H1 (cell line): ENCODE measurements around the gene UBE3C. TPM values are rescaled to one million over a fixed set of nuclear protein-coding genes. Genes with fewer than 3 reads are reported as not detected.

ENCODE experiments used
- CTCF ChIA-PET: fragments of 300-600 bp; sonication (Branson Sonifier 250); formaldehyde crosslinking; loops from one replicate; lab custom pipeline; 2021; ENCODE audit not compliant: partially characterized antibody; lab: Charles Lee
- POLR2A ChIA-PET: fragments of 300-600 bp; sonication (Branson Sonifier 250); formaldehyde crosslinking; loops from one replicate; lab custom pipeline; 2021; ENCODE audit warnings: inconsistent platforms; ENCODE audit not compliant: partially characterized antibody; lab: Charles Lee
- DNase-seq, 2 experiments: peaks; one replicate each; pipeline versions ENCODE4 v3.0.0 to v3.0.0-alpha.2; 2010 to 2022; ENCODE audit warnings: low spot score in 2 of 2, low read depth in 1 of 2, mixed read lengths in 1 of 2
- FAIRE-seq: peaks from 2 replicates; lab custom pipeline; 2011; peaks lifted over from hg19 to GRCh38; lab: Jason Lieb, UNC
- H2AFZ ChIP-seq: 2 replicates; pipeline ENCODE4 v1.8.1; 2012; ENCODE audit warnings: low read length, inconsistent platforms
- H2AK5ac ChIP-seq: 2 replicates; pipeline ENCODE4 v1.6.1; 2013; ENCODE audit warnings: low read depth, low read length
- H2BK120ac ChIP-seq: replicated peaks from 2 replicates; pipeline ENCODE3; 2013; ENCODE audit warnings: low read depth, low read length, inconsistent platforms
- H2BK12ac ChIP-seq: 2 replicates; pipeline ENCODE4 v1.6.1; 2013; ENCODE audit warnings: low read depth, low read length
- H2BK15ac ChIP-seq: 2 replicates; pipeline ENCODE4 v1.6.1; 2013; ENCODE audit warnings: low read length
- H2BK20ac ChIP-seq: 2 replicates; pipeline ENCODE4 v1.6.1; 2013; ENCODE audit warnings: low read length
- H2BK5ac ChIP-seq: 2 replicates; pipeline ENCODE4 v1.6.1; 2013; ENCODE audit warnings: low read depth, low read length
- H3K14ac ChIP-seq: 2 replicates; pipeline ENCODE4 v1.6.1; 2013; ENCODE audit warnings: inconsistent platforms; ENCODE audit not compliant: insufficient read length
- H3K18ac ChIP-seq: 2 replicates; pipeline ENCODE4 v1.6.1; 2013; ENCODE audit warnings: low read length; ENCODE audit errors: extremely low read depth
- H3K23ac ChIP-seq: 2 replicates; pipeline ENCODE4 v1.6.1; 2013; ENCODE audit warnings: inconsistent platforms; ENCODE audit not compliant: insufficient read length
- H3K23me2 ChIP-seq: 2 replicates; pipeline ENCODE4 v1.6.1; 2013; ENCODE audit warnings: low read depth, low read length
- H3K27ac ChIP-seq: 2 replicates; pipeline ENCODE4 v1.6.1; 2011; ENCODE audit warnings: low read depth, low read length, inconsistent platforms
- H3K27me3 ChIP-seq, 4 experiments: replicated peaks in 1 of 4; 1 replicate in 1 of 4; 2 replicates in 3 of 4; pipeline versions ENCODE4 v1.6.1 to v1.8.1; 2011 to 2013; ENCODE audit warnings: low read length in 3 of 4, mild to moderate bottlenecking in 3 of 4, inconsistent platforms in 2 of 4, mixed read lengths in 2 of 4, moderate library complexity in 1 of 4; ENCODE audit not compliant: control insufficient read depth in 3 of 4, insufficient read depth in 3 of 4; ENCODE audit errors: extremely low read depth in 1 of 4
- H3K36me3 ChIP-seq, 4 experiments: 2 replicates each; pipeline versions ENCODE4 v1.6.1 to v1.8.1; 2011 to 2013; ENCODE audit warnings: mild to moderate bottlenecking in 4 of 4, low read length in 3 of 4, moderate library complexity in 2 of 4, control low read depth in 1 of 4, inconsistent platforms in 1 of 4; ENCODE audit not compliant: insufficient read depth in 4 of 4, control insufficient read depth in 2 of 4
- H3K4ac ChIP-seq: replicated peaks from 2 replicates; pipeline ENCODE3; 2013; ENCODE audit warnings: low read length, low read depth, mixed read lengths, inconsistent platforms; ENCODE audit not compliant: insufficient read length
- H3K4me1 ChIP-seq, 4 experiments: replicated peaks in 1 of 4; 1 replicate in 1 of 4; 2 replicates in 3 of 4; pipeline versions ENCODE4 v1.6.1 to v1.8.1; 2011 to 2013; ENCODE audit warnings: low read length in 3 of 4, inconsistent platforms in 2 of 4, mixed read lengths in 1 of 4; ENCODE audit not compliant: insufficient read depth in 4 of 4, control insufficient read depth in 3 of 4
- H3K4me2 ChIP-seq, 2 experiments: 2 replicates each; pipeline versions ENCODE4 v1.6.1 to v1.8.1; 2011 to 2013; ENCODE audit warnings: low read depth in 2 of 2, low read length in 2 of 2, control low read depth in 1 of 2, inconsistent platforms in 1 of 2, mild to moderate bottlenecking in 1 of 2; ENCODE audit not compliant: insufficient read depth in 1 of 2
- H3K4me3 ChIP-seq, 4 experiments: fragments of 200-600, 300-600 bp in 1 of 4; sonication (generic), shearing (Covaris generic), sonication (Bioruptor Twin) in 1 of 4; 2 replicates each; pipeline versions ENCODE4 v1.5.1 to v1.8.1; 2011 to 2016; ENCODE audit warnings: low read length in 4 of 4, low read depth in 3 of 4, control low read depth in 2 of 4, inconsistent platforms in 2 of 4, mild to moderate bottlenecking in 2 of 4, mixed read lengths in 1 of 4, moderate library complexity in 1 of 4; ENCODE audit not compliant: insufficient read depth in 2 of 4; ENCODE audit errors: extremely low read depth in 1 of 4
- H3K56ac ChIP-seq: replicated peaks from 2 replicates; pipeline ENCODE3; 2013; ENCODE audit warnings: low read depth, mild to moderate bottlenecking, mixed read lengths, low read length, inconsistent platforms; ENCODE audit not compliant: insufficient read length
- H3K79me1 ChIP-seq: 2 replicates; pipeline ENCODE4 v1.6.1; 2013; ENCODE audit warnings: low read depth, low read length, control low read depth
- H3K79me2 ChIP-seq, 2 experiments: 2 replicates each; pipeline versions ENCODE4 v1.6.1 to v1.8.1; 2012 to 2013; ENCODE audit warnings: low read length in 2 of 2, mild to moderate bottlenecking in 2 of 2, inconsistent platforms in 1 of 2; ENCODE audit not compliant: insufficient read depth in 2 of 2, control insufficient read depth in 1 of 2
- H3K9ac ChIP-seq, 4 experiments: replicated peaks in 1 of 4; 1 replicate in 1 of 4; 2 replicates in 3 of 4; pipeline versions ENCODE4 v1.6.1 to v1.8.1; 2011 to 2013; ENCODE audit warnings: low read depth in 3 of 4, low read length in 3 of 4, control low read depth in 2 of 4, mild to moderate bottlenecking in 2 of 4, moderate library complexity in 2 of 4, inconsistent platforms in 1 of 4; ENCODE audit errors: extremely low read depth in 1 of 4
- H3K9me3 ChIP-seq, 2 experiments: 2 replicates each; pipeline versions ENCODE4 v1.6.1 to v1.8.1; 2012 to 2013; ENCODE audit warnings: mild to moderate bottlenecking in 2 of 2, moderate library complexity in 2 of 2, control low read depth in 1 of 2, inconsistent platforms in 1 of 2, low read depth in 1 of 2, low read length in 1 of 2, mixed read lengths in 1 of 2; ENCODE audit not compliant: insufficient read depth in 2 of 2
- H4K20me1 ChIP-seq, 2 experiments: replicated peaks in 1 of 2; 2 replicates each; pipeline versions ENCODE3 to v1.8.1; 2011 to 2013; ENCODE audit warnings: inconsistent platforms in 2 of 2, low read length in 2 of 2, mild to moderate bottlenecking in 1 of 2; ENCODE audit not compliant: insufficient read depth in 2 of 2, control insufficient read depth in 1 of 2
- H4K5ac ChIP-seq: 2 replicates; pipeline ENCODE4 v1.6.1; 2013; ENCODE audit warnings: low read length, low read depth, mixed read lengths, inconsistent platforms; ENCODE audit not compliant: insufficient read length
- H4K8ac ChIP-seq: 2 replicates; pipeline ENCODE4 v1.8.0; 2013; ENCODE audit warnings: mild to moderate bottlenecking, moderate library complexity, low read length, inconsistent platforms; ENCODE audit not compliant: insufficient read depth; ENCODE audit errors: extremely low read depth
- H4K91ac ChIP-seq: replicated peaks from 2 replicates; pipeline ENCODE3; 2013; ENCODE audit warnings: low read length, mixed read lengths, inconsistent platforms; ENCODE audit not compliant: insufficient read length
- BCL11A ChIP-seq, 2 experiments: IDR thresholded peaks; one replicate each; pipeline ENCODE4 v1.6.1; 2011; ENCODE audit warnings: low read depth in 2 of 2, low read length in 2 of 2, mild to moderate bottlenecking in 2 of 2
- CBX5 ChIP-seq: fragments of 300-800, 300-1000 bp; sonication (generic); IDR thresholded peaks from 2 replicates; pipeline ENCODE4 v1.7.1; 2016; ENCODE audit warnings: antibody characterized with exemption, low read length, low read depth
- CEBPB ChIP-seq: IDR thresholded peaks from 2 replicates; pipeline ENCODE4 v1.6.1; 2012; ENCODE audit warnings: low read depth, low read length
- SIRT6 ChIP-seq: IDR thresholded peaks from one replicate; pipeline ENCODE4 v1.7.1; 2012; ENCODE audit warnings: low read length, inconsistent platforms
- WGBS, 2 experiments: shearing (Covaris generic) in 1 of 2; methylation state at CpG; one replicate each; pipeline versions ENCODE4 v1.1.6 to v1.1.7; 2013 to 2015; ENCODE audit warnings: low lambda C conversion rate in 2 of 2, mixed read lengths in 2 of 2, inconsistent platforms in 1 of 2, low coverage in 1 of 2, missing lambda C conversion rate in 1 of 2; ENCODE audit not compliant: insufficient replicate concordance in 2 of 2, insufficient coverage in 1 of 2, insufficient read length in 1 of 2; ENCODE audit errors: extremely low coverage in 1 of 2, missing lambda C conversion rate in 1 of 2; 5-methylcytosine and 5-hydroxymethylcytosine counted together
- polyA plus RNA-seq, 7 experiments: library from polyadenylated mRNA; depleted of rRNA in 3 of 7; stranded (reverse) in 5 of 7; unstranded in 2 of 7; fragments of >200 nt in 5 of 7; fragments of 200-250 nt in 2 of 7; gene quantifications; 1 replicate in 5 of 7; 2 replicates in 1 of 7; 4 replicates in 1 of 7; pipeline versions ENCODE4 v1.2.1 to v1.2.3, GENCODE V29; 2011 to 2013; ENCODE audit warnings: missing spikeins in 2 of 7, mixed read lengths in 2 of 7
- total RNA-seq: library from RNA; stranded (reverse); fragmentation: NEBNext Ultra II Directional; extraction: Animal tissue kit (Norgen Biotek cat#: 25700); gene quantifications from 2 replicates; pipeline ENCODE4 v1.2.1, GENCODE V29; 2021
- TF ChIP-seq, protein P1 (sequence below), 3 experiments: IDR thresholded peaks; 1 replicate in 2 of 3; 2 replicates in 1 of 3; pipeline versions ENCODE4 v1.5.1 to v1.6.1; 2011; ENCODE audit warnings: low read length in 3 of 3, mild to moderate bottlenecking in 3 of 3, inconsistent platforms in 2 of 3, low read depth in 1 of 3, moderate library complexity in 1 of 3; ENCODE audit not compliant: insufficient read depth in 1 of 3; ENCODE audit errors: control extremely low read depth in 1 of 3

UBE3C gene
- total and polyA plus RNA-seq, 2 of the 8 experiments (the other 6 are each of a cell fraction or from before 2014, with no cell fraction given), result 32.0 to 54.1 TPM

DNA sequence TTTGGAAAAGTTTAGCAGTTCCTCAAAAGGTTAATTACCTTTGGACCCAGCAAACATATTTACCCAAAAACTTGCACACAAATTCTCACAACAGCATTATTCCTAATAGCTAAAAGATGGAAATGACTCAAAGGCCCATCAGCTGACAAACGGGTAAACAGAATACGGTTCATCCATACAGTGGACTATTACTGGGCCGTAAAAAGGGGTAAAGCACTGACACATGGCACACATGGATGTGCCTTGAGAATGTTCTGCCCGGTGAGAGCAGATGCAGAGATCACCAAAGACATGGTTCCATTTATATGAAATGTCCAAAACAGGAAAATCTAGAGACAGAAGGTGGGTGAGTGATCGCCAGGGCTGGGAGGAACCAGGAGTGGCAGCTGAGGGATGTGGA, 102.9 kb downstream of the UBE3C start:
- no peak overlapping the region for H4K91ac ChIP-seq
- H3K4ac ChIP-seq, result no peak overlapping the region
- H3K79me1 ChIP-seq, result no peaks in the 10 kb centered on the region; the same call in none of the 2 replicates
- peaks cover 0 to 4% (median 3%) of the 10 kb centered on the region in 4 experiments; a peak in 2 of 8 replicates for H3K36me3 ChIP-seq
- H2BK15ac ChIP-seq, result no peak overlapping the region
- no peak overlapping the region for H3K4me3 ChIP-seq
- no peaks in the 10 kb centered on the region for H3K4me1 ChIP-seq
- H3K4me2 ChIP-seq, result no peak overlapping the region
- CTCF ChIA-PET, result interaction anchor here (2.4 to 17.0 kb wide), 3 partner anchors 9 to 32 kb away, joined by 9 to 207 read pairs (median 96); no protein-coding TSS in a partner anchor
- H4K8ac ChIP-seq, result no peak overlapping the region
- H2BK20ac ChIP-seq, result no peak overlapping the region
- TF ChIP-seq BCL11A (IDR thresholded peaks at IDR 0.05; ENCODE audit: low read depth in 2 of 2, low read length in 2 of 2) (no peak), SIRT6 (no peak), CEBPB (no peak), CBX5 (no peak)
- TF ChIP-seq, protein P1, sequence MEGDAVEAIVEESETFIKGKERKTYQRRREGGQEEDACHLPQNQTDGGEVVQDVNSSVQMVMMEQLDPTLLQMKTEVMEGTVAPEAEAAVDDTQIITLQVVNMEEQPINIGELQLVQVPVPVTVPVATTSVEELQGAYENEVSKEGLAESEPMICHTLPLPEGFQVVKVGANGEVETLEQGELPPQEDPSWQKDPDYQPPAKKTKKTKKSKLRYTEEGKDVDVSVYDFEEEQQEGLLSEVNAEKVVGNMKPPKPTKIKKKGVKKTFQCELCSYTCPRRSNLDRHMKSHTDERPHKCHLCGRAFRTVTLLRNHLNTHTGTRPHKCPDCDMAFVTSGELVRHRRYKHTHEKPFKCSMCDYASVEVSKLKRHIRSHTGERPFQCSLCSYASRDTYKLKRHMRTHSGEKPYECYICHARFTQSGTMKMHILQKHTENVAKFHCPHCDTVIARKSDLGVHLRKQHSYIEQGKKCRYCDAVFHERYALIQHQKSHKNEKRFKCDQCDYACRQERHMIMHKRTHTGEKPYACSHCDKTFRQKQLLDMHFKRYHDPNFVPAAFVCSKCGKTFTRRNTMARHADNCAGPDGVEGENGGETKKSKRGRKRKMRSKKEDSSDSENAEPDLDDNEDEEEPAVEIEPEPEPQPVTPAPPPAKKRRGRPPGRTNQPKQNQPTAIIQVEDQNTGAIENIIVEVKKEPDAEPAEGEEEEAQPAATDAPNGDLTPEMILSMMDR (IDR thresholded peaks at IDR 0.05; ENCODE audit: control extremely low read depth in 1 of 3, insufficient read depth in 1 of 3, low read depth in 1 of 3, low read length in 3 of 3), result no peak
- H3K27me3 ChIP-seq, result no peaks in the 10 kb centered on the region
- no peak overlapping the region for H2AK5ac ChIP-seq
- no peak overlapping the region for H4K5ac ChIP-seq
- 94% methylated on average over 5 of the region's 5 CpGs; no CpG with 5 or more reads in 1 of the 2 experiments for WGBS, 2 experiments
- POLR2A ChIA-PET, result interaction anchor here (1.2 to 1.3 kb wide), 2 partner anchors 9 to 15 kb away, joined by 3 to 4 read pairs; no protein-coding TSS in a partner anchor
- no peak overlapping the region for H3K18ac ChIP-seq
- no peak overlapping the region for H2BK12ac ChIP-seq
- FAIRE-seq (no peak), DNase-seq (no peak)
- no peak overlapping the region for H3K9ac ChIP-seq
- H3K9me3 ChIP-seq, result no peaks in the 10 kb centered on the region
- no peak overlapping the region for H3K14ac ChIP-seq
- no peaks in the 10 kb centered on the region for H3K79me2 ChIP-seq
- no peak overlapping the region for H3K56ac ChIP-seq
- H3K27ac ChIP-seq, result no peak overlapping the region
- H3K23ac ChIP-seq, result no peak overlapping the region
- no peak overlapping the region for H2BK120ac ChIP-seq
- H3K23me2 ChIP-seq, result no peaks in the 10 kb centered on the region
- no peak overlapping the region for H2BK5ac ChIP-seq
- no peak overlapping the region for H2AFZ ChIP-seq
- H4K20me1 ChIP-seq, result peaks cover 0 to 2% of the 10 kb centered on the region in 2 experiments
